ENCODE data around the gene MAP1LC3B2.

GRCh38 chr12:116589581-116589980 is 30.4 kb downstream of the MAP1LC3B2 start:
- TF ChIP-seq CTCF (IDR thresholded peaks at IDR 0.05), result no peak
- TF ChIP-seq POLR2AphosphoS5 (IDR thresholded peaks at IDR 0.05), result no peak
- no peak for TF ChIP-seq POLR2A (IDR thresholded peaks at IDR 0.05)
